ENCODE data around the gene MRPS18A.
"Not testable (repeated sequence)": the region's sequence is repeated elsewhere in the genome, so short reads cannot be mapped to it uniquely, and the experiment has no call there.

Gene MRPS18A

DNA sequence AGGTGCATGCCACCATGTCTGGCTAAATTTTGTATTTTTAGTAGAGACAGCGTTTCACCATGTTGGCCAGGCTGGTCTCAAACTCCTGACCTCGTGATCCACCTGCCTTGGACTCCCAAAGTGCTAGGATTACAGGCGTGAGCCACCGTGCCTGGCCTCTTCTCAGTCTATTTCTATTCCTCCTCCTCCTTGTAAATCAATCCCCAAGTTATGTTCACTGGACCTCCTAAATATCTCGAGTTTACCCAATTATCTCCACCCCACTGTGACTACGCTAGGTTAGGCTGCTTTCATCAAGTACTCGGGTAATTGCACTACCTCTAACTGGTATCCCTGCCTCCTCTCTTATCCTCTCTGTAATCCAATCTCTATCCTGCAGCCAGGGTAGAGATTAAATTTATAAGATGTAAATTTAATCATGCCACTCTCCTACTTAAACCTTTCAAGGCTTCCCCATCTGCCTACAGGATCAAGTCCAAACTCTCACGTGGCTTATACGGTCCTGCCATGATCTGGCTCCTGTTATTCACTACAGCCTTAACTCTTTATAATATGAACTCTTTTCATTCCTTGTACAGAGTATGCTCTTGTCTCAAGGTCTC, 52.8 kb downstream of the MRPS18A start:
- no peak for DNase-seq (ENCODE audit: low read depth)

DNA sequence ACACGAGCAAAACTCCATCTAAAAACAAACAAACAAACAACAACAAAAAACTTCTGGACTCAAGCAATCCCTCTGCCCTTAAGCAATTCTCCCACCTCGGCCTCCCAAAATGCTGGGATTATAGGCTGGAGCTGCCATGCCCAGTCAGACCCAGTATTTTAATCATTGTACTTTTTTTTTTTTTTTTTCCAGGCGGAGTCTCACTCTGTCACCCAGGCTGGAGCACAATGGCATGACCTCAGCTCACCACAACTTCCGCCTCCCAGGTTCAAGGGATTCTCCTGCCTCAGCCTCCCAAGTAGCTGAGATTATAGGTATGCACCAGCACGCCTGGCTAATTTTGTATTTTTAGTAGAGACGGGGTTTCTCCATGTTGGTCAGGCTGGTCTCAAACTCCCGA, 54.6 kb downstream of the MRPS18A start:
- not testable (repeated sequence) for DNase-seq (ENCODE audit: low read depth)

DNA sequence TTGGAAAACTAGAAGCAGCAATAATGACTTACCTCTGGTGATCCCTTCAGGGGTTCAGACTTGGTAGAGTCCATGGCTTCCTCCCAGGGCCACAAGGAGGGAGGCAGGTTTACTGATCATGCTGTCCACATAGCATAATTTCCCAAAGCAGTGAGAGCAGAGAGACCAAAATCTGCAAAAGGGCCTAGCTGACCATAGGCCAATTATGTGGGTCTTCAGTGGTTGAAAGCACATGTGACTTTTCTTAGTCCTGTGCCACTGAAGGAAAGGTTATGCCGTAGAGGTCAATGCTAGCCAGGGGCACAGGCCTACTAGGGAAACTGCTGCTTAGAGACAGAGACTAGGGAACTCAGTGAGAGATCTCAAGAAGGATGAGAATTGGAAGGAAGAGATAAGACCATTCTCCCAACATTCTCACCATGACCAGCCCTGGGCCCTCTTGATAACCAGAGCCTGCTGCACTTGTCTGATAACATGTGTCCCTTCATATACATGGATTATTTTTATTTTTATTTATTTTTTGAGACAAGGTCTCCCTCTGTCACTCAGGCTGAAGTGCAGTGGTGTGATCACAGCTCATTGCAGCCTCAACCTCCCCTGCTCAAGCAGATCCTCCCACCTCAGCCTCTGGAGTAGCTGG, 56.5 kb downstream of the MRPS18A start:
- DNase-seq (ENCODE audit: low read depth) = no peak

DNA sequence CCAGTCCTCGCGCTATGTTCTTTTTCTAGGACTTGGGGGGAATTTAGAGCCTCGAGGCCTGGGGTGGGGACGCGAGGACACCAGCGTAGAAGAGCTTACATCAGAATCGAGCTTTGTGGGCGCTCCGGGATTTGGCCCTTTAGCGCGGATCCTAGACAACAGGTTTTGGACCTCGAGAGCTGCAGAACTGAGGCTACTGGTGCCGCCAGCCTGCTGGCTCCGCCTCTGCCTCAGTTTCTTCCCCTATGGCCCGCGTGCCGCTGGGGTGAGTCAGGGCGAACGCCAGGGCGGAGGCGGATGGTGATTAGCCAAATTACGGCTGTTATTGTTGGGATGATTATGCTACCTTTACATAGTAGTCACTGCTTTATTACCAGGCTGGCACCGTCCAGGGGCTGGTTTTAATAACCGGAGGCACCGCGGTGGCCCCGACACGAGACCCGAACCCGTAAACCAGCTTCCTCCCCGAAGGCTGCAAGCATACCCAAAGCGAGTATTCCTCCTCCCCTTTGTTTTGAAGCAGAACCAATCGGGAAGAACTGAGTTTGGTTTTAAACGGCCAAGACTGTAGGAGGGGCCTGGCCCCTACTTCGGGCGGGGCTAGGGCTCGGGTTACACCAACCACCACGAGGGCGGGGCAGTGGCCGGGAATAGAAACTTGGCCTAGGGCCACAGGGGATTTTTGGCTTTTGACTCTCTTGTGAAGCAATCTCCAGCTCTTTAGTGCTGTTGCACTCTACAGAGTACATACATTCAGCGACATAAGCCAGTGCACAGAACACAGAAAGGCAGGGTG, 57.9 kb downstream of the MRPS18A start:
- peak; percentile 98 for DNase-seq (ENCODE audit: low read depth)

DNA sequence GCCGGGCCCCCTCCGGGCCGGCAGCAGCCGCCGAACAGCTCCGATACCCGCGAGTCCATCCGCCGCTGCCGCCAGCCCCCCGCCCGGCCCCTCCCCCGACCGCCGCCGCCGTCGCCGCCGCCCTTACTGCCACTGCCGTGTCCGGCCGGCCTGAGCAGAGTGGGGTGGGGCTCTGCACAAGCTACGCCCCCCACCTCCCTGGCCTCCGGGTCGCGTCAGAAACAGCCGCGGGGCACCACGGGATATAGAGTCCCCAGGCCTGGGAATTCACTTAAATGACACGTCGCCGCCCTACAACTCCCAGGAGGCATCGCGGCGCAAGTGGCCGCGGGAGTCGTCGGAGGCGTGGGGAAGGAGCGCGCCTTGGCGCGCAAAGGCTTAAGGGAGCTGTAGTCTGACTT, 58.5 kb downstream of the MRPS18A start, which contains the start of gene GTPBP2:
GTPBP2 (minus strand) TSS at position 161 of the 401 bp plus-strand sequence; CDS start at position 59, 102 bp downstream.
- DNase-seq (ENCODE audit: low read depth) = peak; percentile 99

DNA sequence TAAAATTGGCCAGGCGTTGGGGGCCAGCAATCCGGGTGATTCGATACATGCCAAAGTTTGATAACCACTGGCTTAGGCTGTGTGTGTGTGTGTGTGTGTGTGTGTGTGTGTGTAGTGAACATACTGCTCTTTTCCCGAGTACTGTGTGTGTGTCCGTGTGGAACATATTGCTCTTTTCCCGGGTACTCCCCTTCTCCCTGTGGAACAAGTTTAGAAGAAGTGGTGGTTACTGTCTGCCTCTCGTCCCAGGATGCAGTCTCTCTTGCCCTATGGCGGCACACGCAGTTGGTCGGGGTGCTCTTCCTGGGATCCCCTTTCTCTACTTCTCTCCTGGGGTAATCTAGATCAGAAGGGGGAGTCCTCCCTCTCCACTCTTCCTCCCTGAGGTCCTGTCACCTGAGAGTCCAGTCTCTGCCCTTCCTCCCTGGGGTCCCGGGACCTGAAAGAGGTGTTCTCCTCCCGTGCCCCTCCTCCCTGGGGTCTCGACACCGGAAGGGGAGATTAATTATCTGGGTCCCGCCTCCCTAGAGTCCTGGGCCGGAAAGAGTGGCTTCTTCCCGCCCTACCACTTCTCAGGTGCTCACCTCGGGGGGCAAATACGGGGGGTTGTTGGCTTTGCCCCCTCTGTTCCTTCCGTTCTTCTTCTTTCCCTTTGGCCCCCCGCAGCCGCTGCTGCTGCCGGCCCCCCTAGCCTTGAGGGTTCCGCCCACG, 59.0 kb downstream of the MRPS18A start:
- DNase-seq (ENCODE audit: low read depth) = peak; percentile 38

DNA sequence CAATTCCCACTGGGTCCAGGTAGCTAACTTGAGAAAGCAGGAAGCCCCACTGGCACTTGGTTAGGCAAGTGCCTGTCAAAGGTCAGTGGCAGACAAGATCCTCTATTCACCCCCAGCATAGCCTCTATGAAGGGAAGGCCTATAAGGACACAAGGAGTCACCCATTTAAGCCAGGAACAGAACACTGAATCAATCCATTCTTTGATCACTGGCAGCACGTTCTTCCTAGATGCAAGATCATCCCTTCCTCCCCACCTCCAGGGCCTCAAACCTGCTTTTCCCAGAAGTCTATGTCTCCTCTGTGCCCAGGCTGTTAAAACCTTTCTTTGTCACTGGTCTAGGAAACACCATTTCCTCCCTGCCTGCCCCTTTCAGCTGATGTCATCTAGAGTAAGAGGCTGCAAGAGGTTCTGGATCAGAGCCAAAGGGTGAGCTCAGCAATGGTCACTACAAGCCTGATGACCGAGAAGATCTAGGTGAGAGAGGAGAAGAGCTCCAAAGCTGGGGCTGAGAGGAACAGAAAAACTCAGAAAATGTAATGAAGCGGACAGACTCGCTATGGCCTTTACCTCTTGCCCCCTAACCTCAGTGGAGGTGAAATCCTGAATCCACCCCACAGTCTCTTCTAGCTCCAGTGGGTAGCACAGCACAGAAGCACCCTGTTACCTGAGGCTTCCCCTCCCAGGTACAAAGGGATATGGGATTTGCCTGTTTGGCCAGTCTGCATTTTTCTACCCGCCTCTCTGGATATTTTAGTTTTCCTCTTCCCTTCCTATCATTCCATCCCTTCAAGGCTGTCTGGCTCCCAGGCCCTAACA, 60.4 kb downstream of the MRPS18A start:
- peak; percentile 94 for DNase-seq (ENCODE audit: low read depth)

DNA sequence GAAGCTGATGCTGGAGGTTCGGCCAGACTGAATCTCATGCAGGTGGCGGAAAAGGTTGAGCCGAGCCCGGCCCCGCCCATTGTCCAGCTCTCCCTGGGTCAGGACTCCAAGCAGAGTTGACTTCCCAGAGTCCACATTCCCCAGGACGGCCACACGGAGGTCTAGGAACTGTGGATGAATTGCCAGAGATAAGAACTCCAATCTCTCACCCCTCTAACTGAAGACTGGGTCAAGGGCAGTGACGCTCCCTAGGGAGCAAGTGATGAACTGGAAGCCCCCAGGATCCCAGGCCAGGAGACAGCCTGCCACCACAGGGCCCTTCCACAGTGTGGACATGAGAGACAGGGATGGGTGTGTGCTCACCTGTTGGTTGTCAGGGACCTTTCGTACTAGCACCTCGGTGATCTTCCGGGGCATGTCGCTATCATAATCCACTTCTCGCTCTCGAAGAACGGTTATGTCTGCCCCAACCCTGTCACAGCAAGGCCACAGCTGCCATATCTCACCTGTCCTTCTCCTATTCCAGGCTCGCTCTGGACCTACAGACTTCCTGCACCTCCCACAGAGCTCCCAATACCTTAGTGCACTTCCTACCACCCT, 62.1 kb downstream of the MRPS18A start:
- no peak for DNase-seq (ENCODE audit: low read depth)

DNA sequence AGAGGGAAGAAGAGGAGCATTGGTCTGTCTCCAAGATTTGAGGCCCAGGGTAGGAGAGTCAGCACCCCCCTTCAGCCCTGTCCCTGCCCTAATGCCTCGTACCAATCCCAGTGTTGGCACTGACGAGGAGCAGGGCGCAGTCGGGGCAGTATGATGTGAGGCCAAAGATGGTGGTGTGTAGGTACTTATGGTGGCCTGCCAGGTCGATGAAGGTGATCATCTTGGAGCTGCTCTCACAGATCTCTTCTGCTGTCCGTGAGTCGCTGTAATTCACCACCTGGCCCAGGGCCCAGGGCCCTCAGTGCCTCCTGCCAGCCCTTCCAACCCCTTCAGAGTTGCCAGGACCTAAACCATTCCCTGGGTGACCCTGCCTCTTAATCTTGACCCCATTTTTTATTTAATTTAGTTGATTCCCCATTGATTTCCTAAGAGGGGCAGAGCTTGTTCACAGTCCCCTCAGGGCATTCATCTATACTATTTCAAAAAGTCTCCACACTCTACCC, 62.8 kb downstream of the MRPS18A start:
- no peak for DNase-seq (ENCODE audit: low read depth)

DNA sequence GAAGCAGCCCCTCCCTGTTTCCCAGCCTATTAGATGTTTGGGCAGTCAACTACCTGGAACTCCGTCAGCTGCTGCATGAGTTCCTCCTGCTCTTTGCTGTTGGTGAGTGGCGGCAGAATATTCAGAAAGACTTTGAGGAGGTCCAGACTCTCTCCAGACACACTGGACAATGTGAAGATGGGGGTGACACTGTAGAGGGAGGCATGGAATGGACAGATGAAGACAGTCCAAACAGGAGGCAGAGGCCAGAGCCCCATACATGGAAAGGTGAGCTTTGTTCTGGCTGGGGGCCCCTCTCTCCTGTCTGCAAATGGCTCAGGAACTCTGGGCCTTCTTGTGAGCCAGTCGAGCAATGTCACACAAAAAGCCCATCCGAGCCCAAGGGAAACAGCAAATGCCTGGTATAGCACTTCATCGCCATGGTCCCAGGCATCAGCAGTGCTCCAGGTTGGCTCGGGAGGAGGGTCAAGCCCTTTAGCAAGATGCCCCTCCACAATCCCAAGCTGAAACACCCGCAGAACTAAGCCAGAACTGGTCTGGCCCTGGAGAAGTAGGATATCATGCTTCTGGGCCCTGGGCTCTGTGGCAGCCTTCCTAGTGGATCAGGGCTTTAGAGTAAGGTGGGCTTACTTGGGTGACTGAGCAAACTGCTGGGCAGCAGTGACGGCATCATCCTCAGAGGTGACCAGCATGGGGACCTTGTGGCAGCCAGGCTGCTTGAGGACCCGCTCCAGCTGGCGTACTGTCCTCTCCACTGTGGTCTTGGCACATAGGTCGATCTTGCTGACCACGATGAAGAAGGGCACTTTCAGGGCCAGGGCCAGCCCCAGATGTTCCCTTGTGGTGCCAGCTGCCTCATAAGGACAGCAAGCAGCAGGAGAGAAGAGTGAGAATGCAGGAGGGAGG, 63.5 kb downstream of the MRPS18A start:
- no peak for DNase-seq (ENCODE audit: low read depth)

DNA sequence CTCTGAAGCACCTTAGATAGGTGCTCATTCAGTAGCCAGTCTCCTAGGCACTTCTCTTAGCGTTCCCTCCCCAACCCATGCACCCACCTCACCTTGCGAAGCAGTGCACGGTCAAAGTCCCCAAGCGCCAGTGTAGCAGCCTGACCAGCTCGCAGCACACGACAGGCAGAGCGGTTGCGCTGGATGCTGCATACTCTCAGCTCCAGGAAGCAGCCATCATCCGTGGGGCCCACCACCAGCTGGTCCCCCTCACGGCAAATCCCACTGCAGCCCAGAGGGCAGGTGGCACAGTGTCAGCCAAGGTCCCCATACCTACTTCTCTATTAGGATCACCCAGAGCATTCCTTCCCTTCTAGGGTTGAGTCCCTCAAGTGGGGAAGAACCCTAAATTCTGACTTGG, 65.0 kb downstream of the MRPS18A start:
- no peak for DNase-seq (ENCODE audit: low read depth)

DNA sequence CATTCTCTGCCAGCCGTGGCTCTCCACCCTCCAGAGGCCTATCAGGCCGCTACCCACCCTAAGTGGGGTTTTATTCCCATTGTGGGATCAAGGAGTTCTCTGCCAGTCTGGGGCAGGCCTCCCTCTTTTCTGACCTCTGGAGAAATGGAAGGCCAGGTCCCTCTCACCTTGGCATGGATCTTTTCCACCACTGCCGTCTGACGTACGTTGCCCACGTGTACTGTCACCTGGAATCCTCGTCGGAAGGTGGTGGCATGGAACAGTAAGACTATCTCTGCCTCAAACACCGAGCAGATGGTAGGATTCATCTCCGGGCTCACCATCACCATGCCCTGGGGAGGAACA, 65.8 kb downstream of the MRPS18A start:
- DNase-seq (ENCODE audit: low read depth) = no peak

Measured in amniotic epithelial cell (primary cell).